Endodermal cell (in vitro differentiated cells): ENCODE measurements around the gene RNASE7. TPM values are rescaled to one million over a fixed set of nuclear protein-coding genes. Genes with fewer than 3 reads are reported as not detected.

Experiments
- DNase-seq: peaks from one replicate; pipeline ENCODE4 v3.0.0-alpha.2; 2017
- H3K27ac ChIP-seq: 2 replicates; pipeline ENCODE4 v1.5.1; 2013; ENCODE audit warnings: mild to moderate bottlenecking, low read depth, low read length, moderate library complexity
- H3K27me3 ChIP-seq: 2 replicates; pipeline ENCODE4 v1.6.1; 2013; ENCODE audit warnings: mild to moderate bottlenecking, low read length, moderate library complexity; ENCODE audit not compliant: insufficient read depth, control insufficient read depth, poor library complexity, severe bottlenecking
- H3K36me3 ChIP-seq: 2 replicates; pipeline ENCODE4 v1.7.0; 2013; ENCODE audit warnings: mild to moderate bottlenecking, low read length, moderate library complexity; ENCODE audit not compliant: control insufficient read depth, insufficient read depth
- H3K4me1 ChIP-seq: one replicate; pipeline ENCODE4 v1.7.0; 2013; ENCODE audit warnings: low read length; ENCODE audit not compliant: control insufficient read depth, insufficient read depth
- H3K4me3 ChIP-seq: 2 replicates; pipeline ENCODE4 v1.5.1; 2013; ENCODE audit warnings: mild to moderate bottlenecking, low read length, moderate library complexity
- H3K9ac ChIP-seq: 2 replicates; pipeline ENCODE4 v1.6.1; 2013; ENCODE audit warnings: mild to moderate bottlenecking, low read length, moderate library complexity; ENCODE audit not compliant: poor library complexity, severe bottlenecking; ENCODE audit errors: extremely low read depth
- H3K9me3 ChIP-seq: 2 replicates; pipeline ENCODE4 v1.6.1; 2013; ENCODE audit warnings: mild to moderate bottlenecking, low read length, moderate library complexity; ENCODE audit not compliant: control insufficient read depth
- H3K27ac Mint-ChIP-seq: 2 replicates; pipeline ENCODE4 v1.8.0; 2020; ENCODE audit warnings: mixed read lengths
- H3K27me3 Mint-ChIP-seq: 2 replicates; pipeline ENCODE4 v1.8.0; 2021; ENCODE audit warnings: mild to moderate bottlenecking, mixed read lengths; ENCODE audit not compliant: insufficient read depth
- H3K36me3 Mint-ChIP-seq: 2 replicates; pipeline ENCODE4 v1.8.0; 2020; ENCODE audit warnings: low read depth, mixed read lengths
- H3K4me1 Mint-ChIP-seq: 2 replicates; pipeline ENCODE4 v1.8.0; 2020; ENCODE audit warnings: mixed read lengths
- H3K4me3 Mint-ChIP-seq: 2 replicates; pipeline ENCODE4 v1.8.0; 2020; ENCODE audit warnings: mild to moderate bottlenecking, moderate library complexity, mixed read lengths
- H3K9me3 Mint-ChIP-seq: 2 replicates; pipeline ENCODE4 v1.8.0; 2020; ENCODE audit warnings: mild to moderate bottlenecking, mixed read lengths
- CTCF ChIP-seq: fragments of 200-600 bp; sonication (generic); conservative IDR thresholded peaks from 2 replicates; pipeline ENCODE4 v1.5.0; 2021; ENCODE audit warnings: antibody characterized with exemption, mild to moderate bottlenecking
- WGBS, 2 experiments: methylation state at CpG; one replicate each; pipeline versions ENCODE4 v1.1.5 to v1.1.7; 2013; ENCODE audit warnings: missing lambda C conversion rate in 2 of 2, mixed read lengths in 1 of 2; ENCODE audit not compliant: insufficient coverage in 1 of 2, insufficient read length in 1 of 2; 5-methylcytosine and 5-hydroxymethylcytosine counted together
- total RNA-seq, 2 donors: library from RNA; stranded (reverse); fragmentation: NEBNext Ultra II Directional in 1 of 2; extraction: Animal tissue kit (Norgen Biotek cat#: 25700) in 1 of 2; gene quantifications; 2 replicates in 1 of 2; 3 replicates in 1 of 2; pipeline ENCODE4 v1.2.1, GENCODE V29; 2021

Gene RNASE7
- total RNA-seq, 2 donors from 2014 or later, result not detected

GRCh38 chr14:21018781-21019180, 23.4 kb upstream of the RNASE7 start:
- Histone ChIP-seq H3K27ac (no peak overlapping the region), H3K27me3 (peaks cover 3% of the 10 kb centered on the region), H3K9ac (no peak overlapping the region), H3K4me3 (no peak overlapping the region), H3K9me3 (no peaks in the 10 kb centered on the region), H3K4me1 (no peaks in the 10 kb centered on the region), H3K36me3 (peaks cover 6% of the 10 kb centered on the region)
- no peak for TF ChIP-seq CTCF
- H3K4me1 Mint-ChIP-seq, result peaks cover 20% of the 10 kb centered on the region
- no peak for DNase-seq
- peaks cover 42% of the 10 kb centered on the region for H3K36me3 Mint-ChIP-seq
- no peaks in the 10 kb centered on the region for H3K9me3 Mint-ChIP-seq
- WGBS, 2 experiments, result 95% methylated on average over 3 of the region's 3 CpGs; no CpG with 5 or more reads in 1 of the 2 experiments
- H3K27ac Mint-ChIP-seq, result no peak overlapping the region
- H3K27me3 Mint-ChIP-seq, result peaks cover 21% of the 10 kb centered on the region
- no peak overlapping the region for H3K4me3 Mint-ChIP-seq

- H3K27ac Mint-ChIP-seq, result no peak overlapping the region
- Histone ChIP-seq H3K27me3 (peaks cover 8% of the 10 kb centered on the region), H3K4me3 (no peak overlapping the region), H3K9ac (no peak overlapping the region), H3K36me3 (peaks cover 6% of the 10 kb centered on the region), H3K9me3 (no peaks in the 10 kb centered on the region), H3K4me1 (no peaks in the 10 kb centered on the region), H3K27ac (no peak overlapping the region)
- DNase-seq, result no peak
- no peak overlapping the region for H3K4me3 Mint-ChIP-seq
- TF ChIP-seq CTCF, result no peak
- H3K36me3 Mint-ChIP-seq, result peaks cover 42% of the 10 kb centered on the region
- peaks cover 25% of the 10 kb centered on the region for H3K4me1 Mint-ChIP-seq
- WGBS, 2 experiments, result 86% methylated on average over 1 of the region's 1 CpG; no CpG with 5 or more reads in 1 of the 2 experiments
- peaks cover 26% of the 10 kb centered on the region for H3K27me3 Mint-ChIP-seq
- H3K9me3 Mint-ChIP-seq, result no peaks in the 10 kb centered on the region
These were observed 22.8 kb upstream of the RNASE7 start for GRCh38 chr14:21019366-21019765.

- peaks cover 26% of the 10 kb centered on the region for H3K27me3 Mint-ChIP-seq
- H3K9me3 Mint-ChIP-seq, result no peaks in the 10 kb centered on the region
- Histone ChIP-seq H3K4me1 (no peaks in the 10 kb centered on the region), H3K9ac (no peak overlapping the region), H3K27ac (no peak overlapping the region), H3K36me3 (peaks cover 6% of the 10 kb centered on the region), H3K4me3 (no peak overlapping the region), H3K9me3 (no peaks in the 10 kb centered on the region), H3K27me3 (peaks cover 11% of the 10 kb centered on the region)
- no peak for DNase-seq
- no peak overlapping the region for H3K27ac Mint-ChIP-seq
- peaks cover 27% of the 10 kb centered on the region for H3K4me1 Mint-ChIP-seq
- peaks cover 42% of the 10 kb centered on the region for H3K36me3 Mint-ChIP-seq
- no peak overlapping the region for H3K4me3 Mint-ChIP-seq
- WGBS, 2 experiments, result 88 to 93% methylated on average over 4 of the region's 5 CpGs
- no peak for TF ChIP-seq CTCF
These were observed 21.1 kb upstream of the RNASE7 start for GRCh38 chr14:21020977-21021545.
